OCI-LY1 (cell line): ENCODE data around the gene ZER1.
A peak's percentile ranks its signal among the peaks of the same experiment; 100 is the strongest.

Source experiments
- H2AFZ ChIP-seq: fragments of 200-600 bp; sonication (generic), shearing (Covaris generic); 2 replicates; pipeline ENCODE4 v1.6.0; 2014; ENCODE audit warnings: antibody characterized with exemption, mild to moderate bottlenecking, low read length
- H3F3A ChIP-seq: fragments of 200-600 bp; sonication (generic), shearing (Covaris generic); 2 replicates; pipeline ENCODE4 v1.6.0; 2014; ENCODE audit warnings: mild to moderate bottlenecking, antibody characterized with exemption, low read length, moderate library complexity; ENCODE audit not compliant: insufficient read depth
- H3K27ac ChIP-seq: fragments of 200-600 bp; sonication (generic); 2 replicates; pipeline ENCODE4 v1.5.1; 2014; ENCODE audit warnings: low read length, mixed run types, mild to moderate bottlenecking, low read depth; ENCODE audit not compliant: poor library complexity, severe bottlenecking
- H3K27me3 ChIP-seq: fragments of 200-600 bp; sonication (generic); 2 replicates; pipeline ENCODE4 v1.6.0; 2014; ENCODE audit warnings: antibody characterized with exemption, mild to moderate bottlenecking, low read length, moderate library complexity; ENCODE audit not compliant: insufficient read depth
- H3K36me3 ChIP-seq: fragments of 200-600 bp; sonication (generic); 2 replicates; pipeline ENCODE4 v1.6.1; 2014; ENCODE audit warnings: mild to moderate bottlenecking, antibody characterized with exemption, low read length, moderate library complexity, mixed read lengths; ENCODE audit not compliant: insufficient read depth
- H3K4me1 ChIP-seq: fragments of 200-600 bp; sonication (generic); 2 replicates; pipeline ENCODE4 v1.5.1; 2014; ENCODE audit warnings: mild to moderate bottlenecking, low read length, moderate library complexity; ENCODE audit not compliant: insufficient read depth, severe bottlenecking
- H3K4me2 ChIP-seq: fragments of 200-600 bp; sonication (generic), shearing (Covaris generic); 2 replicates; pipeline ENCODE4 v1.6.1; 2014; ENCODE audit warnings: low read length
- H3K4me3 ChIP-seq: fragments of 200-600 bp; sonication (generic); 2 replicates; pipeline ENCODE4 v1.5.1; 2014; ENCODE audit warnings: low read length, low read depth, mild to moderate bottlenecking, mixed read lengths; ENCODE audit not compliant: poor library complexity, severe bottlenecking
- H3K79me2 ChIP-seq: fragments of 200-600 bp; shearing (Covaris generic); 2 replicates; pipeline ENCODE4 v1.6.1; 2016; ENCODE audit warnings: mixed run types, low read length, mixed read lengths; ENCODE audit not compliant: insufficient read depth
- H3K9ac ChIP-seq: fragments of 200-600 bp; sonication (generic), shearing (Covaris generic); 2 replicates; pipeline ENCODE4 v1.6.1; 2014; ENCODE audit warnings: mild to moderate bottlenecking, low read length, mixed read lengths
- H3K9me2 ChIP-seq: fragments of 200-600 bp; sonication (generic), shearing (Covaris generic); 2 replicates; pipeline ENCODE4 v1.6.1; 2014; ENCODE audit warnings: low read depth, mild to moderate bottlenecking, low read length, mixed read lengths
- H3K9me3 ChIP-seq: fragments of 200-600 bp; shearing (Covaris generic); 2 replicates; pipeline ENCODE4 v1.6.1; 2014; ENCODE audit warnings: low read length, mixed read lengths
- H4K20me1 ChIP-seq: fragments of 200-600 bp; sonication (generic), shearing (Covaris generic); 2 replicates; pipeline ENCODE4 v1.6.0; 2016; ENCODE audit warnings: mild to moderate bottlenecking, low read length; ENCODE audit not compliant: insufficient read depth
- EZH2 ChIP-seq: fragments of 200-600 bp; sonication (generic), shearing (Covaris generic); IDR thresholded peaks from 2 replicates; pipeline ENCODE4 v1.8.0; 2017; ENCODE audit warnings: borderline replicate concordance, mixed run types, mild to moderate bottlenecking, antibody characterized with exemption, low read length, moderate library complexity, mixed read lengths
- TF ChIP-seq, protein P1 (sequence below): fragments of 200-600 bp; sonication (generic), shearing (Covaris generic); IDR thresholded peaks from 2 replicates; pipeline ENCODE4 v1.5.1; 2017; ENCODE audit warnings: mild to moderate bottlenecking, antibody characterized with exemption, low read length, moderate library complexity, mixed read lengths

The ZER1 gene

DNA sequence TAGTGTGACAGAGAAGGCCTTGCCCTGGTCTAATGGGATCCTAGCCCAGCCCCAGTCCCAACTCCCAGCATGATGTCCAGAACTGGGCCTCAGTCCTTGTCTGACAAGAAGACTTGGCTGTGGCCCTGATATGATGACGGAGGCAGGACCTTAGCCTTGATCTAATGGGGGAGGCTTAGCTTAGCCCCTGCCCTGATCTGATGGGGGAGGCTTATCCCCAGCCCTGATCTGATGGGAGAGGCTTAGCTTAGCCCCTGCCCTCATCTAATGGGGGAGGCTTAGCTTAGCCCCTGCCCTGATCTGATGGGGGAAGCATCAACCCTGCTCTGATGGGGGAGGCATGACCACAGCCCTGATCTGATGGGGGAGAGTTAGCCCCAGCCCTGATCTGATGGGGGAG, 65.7 kb downstream of the ZER1 start:
- TF ChIP-seq EZH2, result no peak
- TF ChIP-seq, protein P1, sequence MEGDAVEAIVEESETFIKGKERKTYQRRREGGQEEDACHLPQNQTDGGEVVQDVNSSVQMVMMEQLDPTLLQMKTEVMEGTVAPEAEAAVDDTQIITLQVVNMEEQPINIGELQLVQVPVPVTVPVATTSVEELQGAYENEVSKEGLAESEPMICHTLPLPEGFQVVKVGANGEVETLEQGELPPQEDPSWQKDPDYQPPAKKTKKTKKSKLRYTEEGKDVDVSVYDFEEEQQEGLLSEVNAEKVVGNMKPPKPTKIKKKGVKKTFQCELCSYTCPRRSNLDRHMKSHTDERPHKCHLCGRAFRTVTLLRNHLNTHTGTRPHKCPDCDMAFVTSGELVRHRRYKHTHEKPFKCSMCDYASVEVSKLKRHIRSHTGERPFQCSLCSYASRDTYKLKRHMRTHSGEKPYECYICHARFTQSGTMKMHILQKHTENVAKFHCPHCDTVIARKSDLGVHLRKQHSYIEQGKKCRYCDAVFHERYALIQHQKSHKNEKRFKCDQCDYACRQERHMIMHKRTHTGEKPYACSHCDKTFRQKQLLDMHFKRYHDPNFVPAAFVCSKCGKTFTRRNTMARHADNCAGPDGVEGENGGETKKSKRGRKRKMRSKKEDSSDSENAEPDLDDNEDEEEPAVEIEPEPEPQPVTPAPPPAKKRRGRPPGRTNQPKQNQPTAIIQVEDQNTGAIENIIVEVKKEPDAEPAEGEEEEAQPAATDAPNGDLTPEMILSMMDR, result no peak

DNA sequence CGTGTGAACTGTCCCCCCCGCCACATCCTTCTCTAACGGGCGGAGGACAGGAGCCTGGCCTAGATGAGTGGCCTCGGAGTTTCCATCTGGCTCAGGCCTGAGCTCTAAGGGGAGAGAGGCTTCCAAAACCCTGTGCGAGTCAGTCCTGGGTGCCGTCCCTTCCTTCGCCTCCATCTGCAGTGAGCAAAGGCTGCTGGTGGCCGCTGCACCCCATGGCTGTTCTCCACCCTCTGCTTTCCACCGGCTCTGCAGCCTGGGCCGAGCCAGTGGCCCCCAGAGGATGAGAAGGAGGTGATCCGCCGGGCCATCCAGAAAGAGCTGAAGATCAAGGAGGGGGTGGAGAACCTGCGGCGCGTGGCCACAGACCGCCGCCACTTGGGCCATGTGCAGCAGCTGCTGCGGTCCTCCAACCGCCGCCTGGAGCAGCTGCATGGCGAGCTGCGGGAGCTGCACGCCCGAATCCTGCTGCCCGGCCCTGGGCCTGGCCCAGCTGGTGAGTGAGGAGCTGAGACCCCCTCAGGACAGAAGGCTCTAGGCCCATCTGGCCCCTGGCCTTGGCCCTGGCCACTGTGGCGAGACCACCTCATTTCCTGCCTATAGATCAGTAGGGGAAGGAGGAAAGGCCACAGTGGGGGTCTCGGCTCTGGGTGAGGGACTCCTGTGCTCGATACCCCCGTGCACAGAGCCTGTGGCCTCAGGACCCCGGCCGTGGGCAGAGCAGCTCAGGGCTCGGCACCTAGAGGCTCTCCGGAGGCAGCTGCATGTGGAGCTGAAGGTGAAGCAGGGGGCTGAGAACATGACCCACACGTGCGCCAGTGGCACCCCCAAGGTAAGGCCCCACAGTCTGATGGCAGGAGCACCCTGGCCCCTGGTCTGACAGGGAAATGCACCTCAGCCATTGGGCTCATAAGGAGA, 66.4 kb downstream of the ZER1 start:
- H3K9ac ChIP-seq, result peak overlapping the region; percentile 11; the same call in 1 of the 2 replicates
- H3K36me3 ChIP-seq, result peaks cover 31% of the 10 kb centered on the region
- H3K4me1 ChIP-seq, result peaks cover 28% of the 10 kb centered on the region
- no peak overlapping the region for H2AFZ ChIP-seq
- no peaks in the 10 kb centered on the region for H3K9me2 ChIP-seq
- H3K4me3 ChIP-seq, result peak overlapping the region; percentile 80
- no peaks in the 10 kb centered on the region for H3F3A ChIP-seq
- no peaks in the 10 kb centered on the region for H3K9me3 ChIP-seq
- peak overlapping the region; percentile 78 for H3K27ac ChIP-seq
- no peaks in the 10 kb centered on the region for H3K27me3 ChIP-seq
- H4K20me1 ChIP-seq, result no peaks in the 10 kb centered on the region
- TF ChIP-seq, protein P1, result no peak
- no peak for TF ChIP-seq EZH2
- no peaks in the 10 kb centered on the region for H3K79me2 ChIP-seq
- H3K4me2 ChIP-seq, result peak overlapping the region; percentile 81

More for the DNA sequence above, 65.7 kb downstream of the ZER1 start:
- Histone ChIP-seq H3K9me3 (no peaks in the 10 kb centered on the region), H3K79me2 (no peaks in the 10 kb centered on the region), H3K27ac (peak overlapping the region; percentile 78), H3K27me3 (no peaks in the 10 kb centered on the region), H3K4me3 (no peak overlapping the region), H2AFZ (no peak overlapping the region), H3K4me1 (peaks cover 28% of the 10 kb centered on the region), H3K9ac (no peak overlapping the region; the same call in 1 of the 2 replicates), H3K36me3 (peaks cover 32% of the 10 kb centered on the region), H4K20me1 (no peaks in the 10 kb centered on the region), H3K9me2 (no peaks in the 10 kb centered on the region), H3K4me2 (no peak overlapping the region), H3F3A (no peaks in the 10 kb centered on the region)

DNA sequence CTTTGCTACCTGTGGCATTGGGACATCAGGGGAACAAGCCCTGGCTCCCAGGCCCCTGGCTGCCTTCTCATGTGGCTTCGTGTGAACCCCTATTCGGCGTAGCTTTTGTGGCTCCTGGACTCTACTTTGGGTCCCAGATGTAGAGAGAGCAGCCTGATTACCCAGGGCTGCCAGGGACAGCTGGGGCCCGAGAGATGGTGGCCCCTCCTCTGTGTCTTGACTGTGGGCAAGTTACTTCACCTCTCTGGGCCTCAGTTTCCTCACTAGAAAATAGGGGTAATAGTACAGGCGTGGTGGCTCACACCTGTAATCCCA, 67.4 kb downstream of the ZER1 start:
- Histone ChIP-seq H3K27ac (peak overlapping the region; percentile 78), H3K9ac (peak overlapping the region; percentile 81), H3K36me3 (peaks cover 28% of the 10 kb centered on the region), H3K27me3 (no peaks in the 10 kb centered on the region), H3F3A (no peaks in the 10 kb centered on the region; the same call in 1 of the 2 replicates), H4K20me1 (no peaks in the 10 kb centered on the region), H3K4me3 (peak overlapping the region; percentile 80), H3K4me1 (peaks cover 28% of the 10 kb centered on the region), H3K4me2 (peak overlapping the region; percentile 81), H3K9me2 (no peaks in the 10 kb centered on the region), H3K9me3 (no peaks in the 10 kb centered on the region), H2AFZ (no peak overlapping the region), H3K79me2 (no peaks in the 10 kb centered on the region)
- no peak for TF ChIP-seq EZH2
- TF ChIP-seq, protein P1, result no peak
